NCI-H1694 (cell line): ENCODE measurements around the gene FAP.

Source experiments
- DNase-seq: peaks from one replicate; lab custom pipeline; 2025; lab: John Stamatoyannopoulos, UW

FAP gene

DNA sequence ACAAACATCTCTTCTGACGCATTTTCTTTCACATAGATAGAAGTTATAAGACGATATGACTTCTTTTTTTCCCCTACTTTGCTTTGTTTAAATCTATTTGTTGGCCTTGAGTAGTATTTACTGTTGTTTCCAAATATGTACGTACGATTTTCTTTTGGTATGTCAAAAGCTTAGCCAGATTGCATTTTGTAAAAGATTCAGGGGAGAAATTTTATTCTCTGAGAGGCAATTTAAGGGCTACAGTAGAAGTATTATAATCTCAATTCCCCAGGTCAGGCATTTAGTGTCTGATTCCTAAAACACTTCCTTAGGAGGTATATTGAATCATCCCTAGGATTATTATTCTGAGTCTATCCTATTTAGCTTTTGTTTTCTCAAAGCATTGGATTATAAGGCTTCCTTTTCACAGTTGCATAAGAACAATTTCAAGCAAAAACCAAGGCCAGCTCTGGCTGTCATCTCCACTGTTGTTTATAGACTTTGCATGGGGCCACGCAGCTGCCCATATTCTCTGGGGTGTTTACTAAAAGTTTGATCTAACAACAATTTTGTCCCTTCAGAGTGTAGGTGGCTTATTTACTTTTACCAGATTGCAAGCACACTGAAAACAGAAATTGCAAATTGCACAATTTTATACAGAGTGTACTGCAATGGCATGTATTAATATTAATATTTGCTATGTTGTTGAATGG is 57.6 kb downstream of the FAP start:
- DNase-seq = no peak

DNA sequence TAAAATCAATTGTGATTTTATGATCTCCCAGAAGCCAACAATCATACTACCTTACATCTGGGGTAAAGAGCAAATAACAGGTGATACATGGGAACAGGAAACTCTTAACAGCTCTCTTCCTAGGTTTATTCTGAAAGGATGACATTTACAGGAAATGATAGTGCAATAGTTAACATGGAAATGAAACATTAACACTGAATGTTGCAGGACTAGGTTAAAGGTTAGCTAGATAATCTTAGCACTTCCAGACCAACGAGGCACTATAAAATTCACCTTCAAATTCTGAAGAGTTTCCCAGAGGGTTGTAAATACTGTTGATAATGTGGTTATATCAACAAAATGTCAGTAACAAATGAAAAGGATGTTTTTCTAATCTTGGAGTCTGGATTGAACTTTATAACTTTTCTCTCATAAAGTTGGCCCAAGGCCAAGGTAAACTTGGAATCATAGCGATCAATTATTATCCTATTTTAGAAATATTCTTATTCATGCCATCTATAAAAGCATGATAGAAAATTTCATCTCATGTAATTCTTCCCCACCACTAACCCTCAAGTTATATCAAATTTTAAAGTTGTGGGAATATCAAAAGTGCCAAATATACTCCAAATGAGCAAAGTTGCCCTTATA is 58.3 kb downstream of the FAP start:
- no peak for DNase-seq

DNA sequence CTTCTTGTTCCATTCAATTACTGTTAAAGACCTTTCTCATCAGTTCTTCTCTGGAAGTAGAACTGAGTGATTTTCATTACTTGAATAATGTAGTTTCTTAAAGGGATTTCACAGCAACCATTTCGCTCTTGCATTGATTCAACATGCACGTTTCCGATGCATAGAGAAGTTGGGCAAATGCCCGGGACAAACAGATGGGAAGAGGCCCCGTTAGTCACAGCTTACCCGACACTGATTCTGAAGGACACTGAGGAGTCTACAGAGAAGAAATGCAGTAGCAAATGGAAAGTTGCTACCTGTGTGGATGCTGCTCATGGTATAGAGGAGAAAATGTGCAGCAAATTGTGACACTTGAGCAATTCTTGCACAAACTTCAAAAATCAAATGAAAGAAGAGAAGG is 58.9 kb downstream of the FAP start:
- DNase-seq = peak; percentile 63

DNA sequence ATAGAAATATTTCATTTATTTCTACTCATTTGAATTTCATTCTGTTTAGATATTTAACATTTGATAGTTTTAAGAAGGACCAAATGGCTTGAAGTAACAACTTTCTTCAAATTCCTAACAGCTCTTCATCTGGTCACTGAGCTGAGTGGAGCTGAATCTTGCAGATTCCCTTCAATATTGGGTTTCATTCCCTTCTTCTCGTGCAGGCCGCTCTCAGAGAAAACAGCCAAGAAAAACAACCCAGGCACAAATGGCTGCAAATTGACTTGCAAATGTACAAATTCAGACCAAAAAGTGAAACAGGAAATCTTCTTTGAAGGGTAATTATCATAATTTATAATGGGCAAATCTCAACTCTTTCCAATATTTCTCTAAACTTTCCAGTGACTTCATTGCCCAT is 60.9 kb downstream of the FAP start:
- no peak for DNase-seq

DNA sequence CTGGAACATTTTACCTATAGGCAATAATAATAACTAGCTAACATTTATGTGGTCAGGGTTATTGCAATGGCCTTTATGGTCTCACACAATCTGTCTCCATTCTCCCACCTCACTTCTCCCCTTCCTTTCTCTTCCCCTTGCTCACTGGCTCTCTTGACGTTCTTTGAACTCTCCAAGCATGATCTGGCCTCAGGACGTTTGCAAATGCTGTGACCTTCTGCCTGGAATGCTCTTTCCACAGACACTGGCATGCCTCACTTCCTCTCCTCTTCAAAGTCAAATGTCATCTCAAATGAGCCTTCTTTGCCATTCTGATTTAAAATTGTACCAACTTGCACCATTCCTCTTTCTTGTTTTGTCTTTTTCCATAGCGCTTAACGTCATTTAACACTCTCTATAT is 65.9 kb downstream of the FAP start:
- no peak for DNase-seq

DNA sequence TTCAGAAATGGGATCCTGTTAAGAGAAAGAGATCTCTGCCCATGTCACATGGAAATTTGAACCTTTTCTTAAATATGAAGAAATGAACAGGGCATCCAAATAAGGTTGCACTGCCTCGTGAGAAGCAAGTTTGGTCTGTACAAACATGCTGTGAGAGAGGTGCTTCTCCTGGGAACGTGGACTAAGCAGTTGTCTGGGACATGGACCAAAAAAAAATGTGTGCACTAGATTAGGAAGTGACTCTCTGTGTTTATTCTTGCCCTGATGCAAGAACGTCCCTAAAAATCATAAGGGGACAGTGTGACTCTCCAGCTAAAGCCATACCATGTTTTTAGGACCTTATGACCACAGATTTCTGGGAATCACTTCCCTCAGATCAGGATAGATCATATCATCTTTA is 67.5 kb downstream of the FAP start:
- no peak for DNase-seq

DNA sequence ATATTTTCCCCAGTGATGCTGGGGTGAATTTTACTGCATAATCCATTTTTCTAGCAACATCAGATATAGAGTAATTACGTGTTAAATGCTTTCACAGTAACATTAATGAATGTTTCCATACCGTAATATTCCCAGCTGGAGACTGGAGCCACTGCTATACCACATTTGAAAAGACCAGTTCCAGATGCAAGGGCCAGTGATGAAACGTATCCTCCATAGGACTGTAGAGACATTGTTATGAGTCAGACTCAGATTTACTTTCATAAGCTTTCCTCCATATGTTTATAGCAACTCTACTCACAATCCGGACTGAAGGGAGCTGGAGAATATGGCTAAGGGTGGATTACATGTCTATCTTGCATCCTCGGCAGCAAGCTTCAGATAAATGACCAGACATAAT is 68.5 kb downstream of the FAP start:
- no peak for DNase-seq

DNA sequence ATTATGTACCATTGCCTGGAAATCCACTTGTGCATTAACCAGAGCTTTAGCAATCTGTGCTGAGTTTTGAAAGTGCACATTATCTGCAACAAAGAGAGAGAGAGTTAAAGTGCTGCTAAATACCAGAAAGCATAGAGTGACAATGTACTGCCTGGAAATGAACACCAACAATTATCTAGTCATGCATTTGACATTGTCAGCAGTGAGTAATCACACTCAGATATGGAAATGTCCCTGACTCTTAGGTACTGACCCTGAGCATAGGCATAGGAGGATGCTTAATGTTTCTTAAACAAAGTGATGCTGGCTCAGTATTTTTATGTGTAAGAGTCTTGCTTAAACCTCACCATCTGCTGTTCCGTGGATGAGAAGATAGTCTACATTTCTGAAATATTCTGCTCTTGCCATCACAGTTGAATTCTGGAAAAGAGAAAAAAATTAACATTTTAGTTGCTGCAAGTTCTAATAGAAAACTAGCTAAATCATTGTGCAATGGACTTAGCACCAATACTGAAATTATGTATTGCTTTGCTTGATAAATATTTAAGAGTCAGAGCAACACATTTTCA is 70.4 kb downstream of the FAP start:
- DNase-seq = no peak

DNA sequence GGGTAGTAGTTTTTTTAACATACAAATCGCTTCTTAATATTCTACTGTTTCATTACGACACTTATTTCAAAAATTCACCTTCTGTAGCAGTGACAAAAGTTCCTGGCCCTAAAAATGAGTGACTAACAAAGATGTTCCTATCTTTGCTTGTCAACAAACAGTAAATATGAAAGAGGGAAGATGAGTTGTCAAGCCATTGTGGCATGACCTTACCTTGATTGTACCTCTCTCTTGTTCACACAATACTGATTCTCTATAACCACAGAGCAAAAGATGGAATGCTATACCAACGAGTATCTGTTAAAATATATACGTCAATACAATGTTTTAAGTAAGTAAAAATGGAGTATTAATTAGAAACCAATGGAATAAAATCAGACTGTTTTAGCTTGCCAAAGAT is 76.5 kb downstream of the FAP start:
- DNase-seq = no peak

DNA sequence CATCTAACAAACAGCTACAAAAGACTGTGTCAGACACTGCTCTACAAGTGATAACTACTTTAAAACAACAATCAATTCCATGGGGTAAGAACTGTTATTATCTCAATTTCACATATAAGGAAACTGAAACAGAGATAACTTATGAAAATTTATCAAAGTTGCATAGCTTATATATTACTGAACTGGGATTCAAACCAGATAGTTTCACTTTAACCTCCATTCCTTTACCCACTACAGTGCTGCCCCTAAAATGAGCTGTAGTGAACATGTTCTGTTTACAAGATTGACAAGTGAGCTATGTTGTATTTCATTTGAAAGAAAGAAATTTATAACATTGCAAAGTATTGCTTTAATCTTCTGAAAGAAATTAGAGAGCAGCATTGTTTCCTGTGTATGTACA is 77.1 kb downstream of the FAP start:
- no peak for DNase-seq

DNA sequence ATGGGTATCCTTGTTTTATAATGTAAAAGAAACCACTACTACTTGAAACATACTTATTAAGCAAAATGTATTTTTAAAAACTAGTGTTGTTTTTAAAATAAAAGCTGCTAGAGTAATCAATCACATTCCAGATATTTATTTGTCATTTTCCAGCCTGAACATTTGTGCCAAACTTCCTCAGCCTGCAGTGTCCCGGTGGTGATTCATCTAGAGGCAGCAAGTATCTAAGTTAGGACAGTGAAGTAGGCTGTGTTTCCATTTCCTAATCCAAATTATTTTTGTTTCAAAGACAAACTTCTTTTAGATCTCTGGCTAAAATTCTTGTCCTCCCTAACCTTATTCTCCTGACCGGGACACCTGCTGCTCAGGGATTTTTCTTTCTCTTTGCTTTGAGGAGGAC is 78.4 kb downstream of the FAP start:
- DNase-seq = no peak

DNA sequence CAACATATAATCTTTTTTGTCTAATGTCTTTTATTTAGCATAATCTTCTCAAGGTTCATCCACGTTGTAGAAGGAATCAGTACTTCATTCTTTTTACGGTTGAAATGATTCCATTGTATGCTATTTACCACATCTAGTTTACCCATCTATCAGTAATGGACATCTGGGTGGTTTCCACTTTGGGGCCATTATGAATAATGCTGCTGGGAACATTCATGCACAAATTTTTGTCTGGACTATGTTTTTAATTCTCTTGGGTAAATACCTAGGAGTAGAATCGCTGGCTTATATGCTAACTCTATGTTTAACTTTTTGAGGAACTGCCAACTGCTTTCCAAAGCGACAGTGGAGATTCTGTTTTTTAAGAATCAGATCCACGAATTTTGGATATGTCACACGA is 83.8 kb downstream of the FAP start:
- no peak for DNase-seq

DNA sequence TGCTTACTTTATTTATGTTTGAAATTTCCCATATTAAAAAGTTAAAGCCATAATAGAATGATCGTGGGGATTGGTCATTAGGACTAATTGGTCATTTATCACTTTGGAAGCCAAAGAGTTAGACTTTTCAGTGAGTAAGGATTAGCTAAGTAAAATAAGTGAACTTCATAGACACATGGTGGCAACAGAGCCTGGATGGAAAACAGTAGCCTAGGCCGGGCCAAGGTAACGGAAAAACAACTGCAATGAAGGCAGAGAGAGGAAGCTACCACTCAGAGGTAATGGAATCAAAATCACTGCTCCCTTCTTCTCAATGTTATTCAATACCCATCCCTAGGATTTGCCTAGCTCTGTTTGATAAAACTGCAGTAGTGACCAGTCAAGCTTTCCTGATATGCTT is 87.1 kb downstream of the FAP start:
- DNase-seq = no peak

DNA sequence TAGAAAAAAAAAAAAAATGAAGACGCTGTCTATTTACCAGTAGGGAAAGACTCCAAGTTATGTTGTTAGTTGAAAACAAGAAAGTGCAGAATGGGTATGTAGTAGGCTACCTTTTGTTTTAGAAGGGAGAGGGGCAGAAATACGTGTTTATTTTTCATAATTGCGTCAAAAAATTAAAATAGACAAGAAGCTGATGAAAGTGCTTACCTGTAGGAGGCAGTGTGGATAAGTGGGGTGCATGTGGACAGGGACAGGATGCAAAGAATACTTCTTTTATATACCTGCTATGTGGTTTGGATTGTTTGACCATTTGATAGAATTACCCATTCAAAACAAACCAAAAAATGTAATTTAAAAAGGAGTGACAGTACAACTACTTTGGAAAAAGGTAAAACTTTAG is 88.2 kb downstream of the FAP start:
- DNase-seq = no peak

DNA sequence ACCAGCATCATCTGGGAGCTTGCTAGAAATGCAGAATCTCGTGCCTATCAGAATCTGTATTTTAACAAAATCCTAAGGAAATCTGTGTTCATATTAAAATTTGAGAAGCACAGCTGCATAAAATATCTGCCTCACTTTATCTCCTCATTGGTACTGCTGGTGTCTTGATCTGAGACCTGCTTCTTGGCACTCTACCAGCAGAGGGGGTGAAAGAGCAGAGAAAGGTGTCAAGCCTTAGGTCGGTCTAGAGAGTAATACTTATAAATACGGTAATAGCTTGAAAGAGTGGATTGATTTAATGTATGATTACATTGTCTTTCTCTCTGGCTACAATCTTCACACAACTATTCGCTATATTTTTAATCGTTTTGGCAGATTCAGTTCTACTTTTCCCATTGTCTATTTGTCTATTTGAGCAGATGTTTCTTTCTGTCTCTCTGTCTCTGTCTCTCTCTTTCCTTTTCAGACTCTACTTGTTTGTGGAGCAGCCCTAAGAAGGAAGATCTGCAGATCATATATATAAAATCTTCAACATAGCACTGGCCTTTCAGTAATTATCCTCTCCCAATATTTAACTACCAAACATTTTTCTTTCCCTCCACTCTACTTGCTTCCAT is 89.5 kb downstream of the FAP start:
- DNase-seq = peak; percentile 72

DNA sequence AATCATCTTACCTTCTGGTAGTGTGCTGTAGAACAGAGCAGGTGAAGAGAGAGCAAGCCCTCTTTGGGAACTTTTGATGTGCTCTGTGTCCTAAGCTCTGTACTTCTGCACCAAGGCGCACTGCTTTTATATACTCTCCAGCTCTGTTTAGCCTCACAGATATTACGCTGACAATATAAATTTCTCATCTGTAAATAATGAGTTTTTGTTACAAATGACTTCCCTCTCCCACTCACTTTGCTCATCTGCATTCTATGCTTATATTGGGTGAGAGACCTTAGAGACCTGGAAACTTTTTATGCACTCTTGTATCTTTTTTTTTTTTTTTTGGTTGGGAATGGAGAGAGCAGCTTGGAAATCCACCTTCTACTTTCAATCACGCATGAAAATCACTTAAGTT is 91.1 kb downstream of the FAP start, which contains the start of gene GCG:
Gene GCG, minus strand, starts transcription at position 101 of the 400 bp plus-strand sequence. CDS start 3,069 bp downstream, outside the sequence.
- no peak for DNase-seq

DNA sequence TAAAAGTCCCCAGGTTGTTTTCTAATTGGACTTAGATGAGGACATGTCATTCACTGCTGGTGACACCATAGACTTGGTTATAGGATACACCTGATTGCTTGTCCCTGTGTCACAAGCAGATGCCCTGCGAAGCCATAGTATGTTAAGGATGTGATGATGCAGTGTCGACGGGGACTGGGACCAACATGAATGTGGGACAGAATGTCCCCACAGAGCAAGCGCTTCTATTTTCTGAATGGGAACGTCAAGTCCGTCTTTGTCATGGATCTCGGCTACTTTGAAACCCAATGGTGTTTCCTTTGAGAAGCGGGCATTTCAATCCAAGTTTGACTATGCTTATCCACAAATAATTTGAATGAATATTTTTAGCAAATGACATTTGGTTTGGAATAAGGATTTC is 93.3 kb downstream of the FAP start:
- no peak for DNase-seq

DNA sequence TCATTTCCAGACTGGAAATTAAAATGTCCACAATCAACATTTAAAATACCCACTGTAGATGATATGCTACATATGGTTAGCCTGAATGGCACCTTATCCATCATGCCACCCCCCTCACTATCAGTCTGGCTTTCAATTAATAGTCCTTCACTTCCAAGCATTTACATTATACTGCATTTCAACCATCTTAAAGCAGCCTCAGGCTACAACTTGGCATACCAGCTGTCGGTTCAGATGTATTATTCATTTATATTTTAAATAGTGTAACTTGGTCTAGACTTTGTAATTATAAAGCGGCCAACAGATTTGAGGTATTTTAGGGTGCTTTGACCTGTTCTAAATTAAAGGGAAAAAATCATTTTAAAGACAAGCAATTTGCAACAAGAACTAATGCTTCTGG is 93.8 kb downstream of the FAP start:
- no peak for DNase-seq

DNA sequence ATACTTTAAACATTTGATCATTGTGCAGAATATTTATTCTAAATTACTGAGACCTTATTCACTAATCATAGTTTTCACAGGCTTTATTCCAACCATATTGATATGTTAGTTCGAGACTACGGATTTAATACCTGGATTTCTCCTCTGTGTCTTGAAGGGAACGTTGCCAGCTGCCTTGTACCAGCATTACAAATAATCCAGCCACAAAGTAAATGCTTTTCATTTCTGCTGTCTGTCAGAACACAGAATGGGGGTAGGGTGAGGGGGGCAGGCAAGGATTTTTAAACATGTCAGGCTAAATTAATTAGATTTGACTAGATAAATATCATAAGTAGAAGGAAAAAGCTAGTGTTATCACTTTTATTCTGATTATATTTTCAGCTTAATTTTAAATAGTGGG is 94.3 kb downstream of the FAP start:
- no peak for DNase-seq

DNA sequence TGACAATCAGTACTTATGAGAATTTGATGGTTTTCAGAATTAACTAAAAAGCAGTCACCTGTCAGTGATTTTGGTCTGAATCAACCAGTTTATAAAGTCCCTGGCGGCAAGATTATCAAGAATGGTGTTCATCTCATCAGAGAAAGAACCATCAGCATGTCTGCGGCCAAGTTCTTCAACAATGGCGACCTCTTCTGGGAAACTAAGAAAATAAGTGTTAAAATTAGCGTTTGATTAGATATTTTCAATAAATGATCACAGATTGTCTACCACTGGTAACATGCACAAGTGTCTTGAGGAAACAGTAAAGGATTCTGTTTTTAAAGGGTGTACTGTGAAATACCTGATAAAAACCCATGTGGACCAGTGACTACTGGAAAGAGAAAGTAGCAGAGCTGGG is 99.3 kb downstream of the FAP start:
- DNase-seq = no peak

DNA sequence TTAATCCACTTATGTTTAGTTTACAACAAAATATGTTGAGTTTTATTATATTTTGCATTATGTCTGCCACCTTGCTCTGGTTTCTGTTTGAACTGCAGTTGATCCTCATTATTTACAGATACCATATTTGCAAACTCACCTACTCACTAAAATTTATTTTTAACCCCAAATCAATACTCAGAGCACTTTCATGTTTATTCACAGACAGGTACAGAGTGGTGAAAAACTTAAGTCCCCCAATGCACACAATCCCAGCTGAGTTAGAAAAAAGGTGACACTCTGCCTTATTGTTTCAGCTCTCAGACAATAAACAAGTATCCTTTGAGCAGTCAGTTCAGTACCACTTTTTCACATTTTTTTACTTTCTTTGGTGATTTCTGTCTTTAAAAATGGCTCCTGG is 104.9 kb downstream of the FAP start:
- no peak for DNase-seq

DNA sequence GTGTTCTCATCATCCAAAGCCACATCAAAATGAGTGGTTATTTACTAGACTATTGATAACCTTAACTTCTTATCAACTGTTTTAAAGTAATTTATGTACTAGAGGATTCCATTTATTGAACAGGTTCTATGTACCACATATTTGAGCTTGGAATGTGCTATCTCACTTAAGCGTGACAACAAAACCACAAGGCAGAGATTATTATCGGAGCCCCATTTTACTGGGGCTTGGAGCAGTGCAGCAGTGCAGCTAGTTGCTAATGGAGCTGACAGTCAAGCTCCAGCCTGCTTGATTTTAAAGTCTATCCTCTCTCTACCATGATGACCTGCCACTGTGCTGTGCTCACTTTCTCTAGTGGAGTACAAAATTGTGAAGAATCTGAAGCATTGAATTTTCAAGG is 115.8 kb downstream of the FAP start:
- no peak for DNase-seq

DNA sequence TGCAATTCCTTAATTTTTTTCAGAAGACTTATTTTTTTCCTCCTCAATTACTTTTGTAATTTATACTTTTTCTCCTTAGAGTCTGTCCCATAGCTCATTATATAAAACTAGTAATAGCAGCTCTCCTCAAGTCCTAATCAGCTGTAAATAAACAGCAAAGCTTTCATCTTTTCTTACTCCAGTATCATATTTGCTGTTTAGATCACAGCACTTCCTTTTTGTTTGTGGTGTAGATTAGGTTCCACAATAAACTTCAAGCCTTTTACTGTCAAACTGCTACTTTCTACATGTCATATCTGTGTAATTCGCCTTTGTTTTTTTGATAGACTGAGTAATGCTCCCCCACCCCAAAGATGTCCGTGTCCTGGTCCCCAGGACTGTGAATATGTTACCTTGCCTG is 116.7 kb downstream of the FAP start:
- DNase-seq = no peak
